Activated CD4-positive, alpha-beta T cell treated with anti-CD3 and anti-CD28 coated beads, Interleukin-2, Interleukin-6, amounts not matched to agents 100 ng/mL and 50 ng/mL, durations not matched to agents 16 hours and 8 hours (primary cell): ENCODE results near the gene RUFY4.
"Not testable (repeated sequence)": the region's sequence is repeated elsewhere in the genome, so short reads cannot be mapped to it uniquely, and the experiment has no call there.

Experiments used
- DNase-seq: peaks from one replicate; pipeline ENCODE4 v3.0.0-alpha.2; 2020

RUFY4 gene

DNA sequence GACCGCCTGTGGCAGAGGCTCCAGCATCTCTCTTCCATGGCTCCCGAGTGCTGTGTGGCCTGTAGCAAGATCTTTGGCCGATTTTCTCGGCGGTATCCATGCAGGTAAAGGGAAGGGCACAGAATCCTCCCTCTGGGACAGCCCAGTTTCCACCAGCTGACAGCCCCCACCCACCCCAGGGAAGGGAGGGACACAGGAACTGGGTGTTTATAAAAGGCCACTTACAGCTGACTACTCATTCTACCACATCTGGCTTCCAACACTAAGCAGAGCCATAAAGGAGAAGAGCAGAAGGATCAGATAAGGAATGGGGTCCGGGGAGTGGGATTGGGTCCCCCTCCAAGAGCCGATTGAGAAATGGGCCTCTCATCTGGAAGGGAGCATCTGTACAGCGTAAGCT, 20.2 kb downstream of the RUFY4 start:
- DNase-seq, result no peak

DNA sequence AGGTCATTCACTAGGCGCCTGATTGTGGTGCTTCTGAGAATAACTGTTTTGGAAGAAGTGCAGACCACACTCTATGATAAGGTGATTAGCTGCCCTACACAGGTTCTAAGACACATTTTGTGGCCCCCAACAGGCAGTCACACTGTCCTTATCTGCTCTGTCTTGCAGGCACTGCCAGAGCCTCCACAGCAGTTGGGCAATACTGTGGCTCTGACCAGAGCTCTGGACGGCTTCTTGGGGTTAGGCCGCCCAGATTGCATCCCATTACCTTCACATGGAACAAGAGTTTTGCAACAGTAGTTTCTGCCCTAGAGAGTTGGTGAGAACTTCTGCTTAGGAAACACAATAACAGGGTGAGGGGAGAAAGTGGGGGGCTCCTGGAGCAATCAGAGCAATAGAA, 22.7 kb downstream of the RUFY4 start:
- DNase-seq, result no peak

DNA sequence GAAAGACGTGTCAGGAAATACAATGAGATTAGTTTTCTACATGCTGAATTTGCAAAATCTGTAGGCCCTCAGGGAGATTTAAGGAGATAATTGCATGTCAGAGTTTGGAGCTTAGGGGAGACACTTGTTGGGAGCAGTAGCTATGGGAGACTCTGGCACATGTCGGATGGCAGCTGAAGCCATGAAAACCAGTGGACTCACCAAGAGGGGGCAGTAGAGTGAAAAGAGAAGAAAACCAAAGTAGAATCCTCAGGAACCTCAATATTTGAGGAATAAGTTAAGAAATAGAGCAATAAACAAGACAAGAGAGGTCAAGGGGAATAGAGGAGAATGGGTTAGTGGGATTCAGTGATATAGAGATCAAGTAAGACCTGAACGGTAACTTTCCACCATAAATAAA, 24.8 kb downstream of the RUFY4 start:
- DNase-seq, result no peak

DNA sequence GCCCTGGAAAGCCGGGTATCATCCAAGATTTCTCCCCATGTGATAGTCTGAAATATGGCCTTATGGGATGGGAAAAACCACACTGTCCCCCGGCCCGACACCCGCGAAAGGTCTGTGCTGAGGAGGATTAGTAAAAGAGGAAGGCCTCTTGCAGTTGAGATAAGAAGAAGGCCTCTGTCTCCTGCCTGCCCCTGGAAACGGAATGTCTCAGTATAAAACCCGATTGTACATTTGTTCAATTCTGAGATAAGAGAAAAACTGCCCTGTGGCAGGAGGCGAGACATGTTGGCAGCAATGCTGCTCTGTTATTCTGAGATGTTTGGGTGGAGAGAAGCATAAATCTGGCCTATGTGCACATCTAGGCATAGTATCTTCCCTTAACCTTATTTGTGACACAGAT, 26.8 kb downstream of the RUFY4 start:
- no peak for DNase-seq

DNA sequence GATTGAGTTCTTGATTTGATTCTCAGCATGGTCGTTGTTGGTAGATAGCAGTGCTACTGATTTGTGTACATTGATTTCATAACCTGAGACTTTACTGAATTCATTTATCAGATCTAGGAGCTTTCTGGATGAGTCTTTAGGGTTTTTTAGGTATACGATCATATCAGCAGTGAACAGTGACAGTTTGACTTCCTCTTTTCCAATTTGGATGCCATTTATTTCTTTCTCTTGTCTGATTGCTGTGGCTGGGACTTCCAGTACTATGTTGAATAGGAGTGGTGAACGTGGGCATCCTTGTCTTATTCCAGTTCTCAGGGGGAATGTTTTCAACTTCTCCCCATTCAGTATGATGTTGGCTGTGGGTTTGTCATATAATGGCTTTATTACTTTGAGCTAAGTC, 28.9 kb downstream of the RUFY4 start:
- no peak for DNase-seq

DNA sequence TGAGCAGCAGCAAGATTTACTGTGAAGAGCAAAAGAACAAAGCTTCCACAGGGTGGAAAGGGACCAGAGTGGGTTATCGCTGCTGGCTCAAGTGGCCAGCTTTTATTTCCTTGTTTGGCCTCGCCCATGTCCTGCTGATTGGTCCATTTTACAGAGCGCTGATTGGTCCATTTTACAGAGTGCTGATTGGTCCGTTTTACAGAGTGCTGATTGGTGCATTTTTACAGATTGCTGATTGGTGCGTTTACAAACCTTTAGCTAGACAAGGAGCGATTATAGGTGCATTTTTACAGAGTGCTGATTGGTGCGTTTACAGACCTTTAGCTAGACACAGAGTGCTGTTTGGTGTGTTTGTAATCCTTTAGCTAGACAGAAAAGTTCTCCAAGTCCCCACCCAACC, 39.8 kb downstream of the RUFY4 start:
- not testable (repeated sequence) for DNase-seq

DNA sequence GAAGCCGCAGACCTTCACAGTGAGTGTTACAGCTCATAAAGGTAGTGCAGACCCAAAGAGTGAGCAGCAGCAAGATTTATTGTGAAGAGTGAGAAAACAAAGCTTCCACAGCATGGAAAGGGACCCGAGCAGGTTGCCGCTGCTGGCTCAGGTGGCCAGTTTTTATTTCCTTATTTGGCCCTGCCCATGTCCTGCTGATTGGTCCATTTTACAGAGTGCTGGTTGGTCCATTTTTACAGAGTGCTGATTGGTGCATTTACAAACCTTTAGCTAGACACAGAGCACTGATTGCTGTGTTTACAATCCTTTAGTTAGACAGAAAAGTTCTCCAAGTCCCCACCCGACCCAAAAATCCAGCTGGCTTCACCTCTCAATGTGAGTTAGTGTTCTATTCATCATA, 52.7 kb downstream of the RUFY4 start:
- not testable (repeated sequence) for DNase-seq

DNA sequence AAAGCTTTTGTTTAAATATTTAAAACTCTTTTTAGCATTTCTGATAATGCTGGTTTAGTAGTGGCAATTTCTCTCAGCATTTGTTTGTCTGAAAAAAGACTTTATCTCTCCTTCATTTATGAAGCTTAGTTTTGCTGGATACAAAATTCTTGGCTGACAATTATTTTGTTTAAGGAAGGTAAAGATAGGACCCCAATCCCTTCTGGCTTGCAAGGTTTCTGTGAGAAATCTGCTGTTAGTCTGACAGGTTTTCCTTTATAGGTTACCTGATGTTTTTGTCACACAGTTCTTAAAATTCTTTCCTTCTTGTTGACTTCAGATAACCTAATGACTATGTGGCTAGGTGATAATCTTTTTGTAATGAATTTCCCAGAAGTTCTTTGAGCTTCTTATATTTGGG, 53.2 kb downstream of the RUFY4 start:
- DNase-seq, result not testable (repeated sequence)

DNA sequence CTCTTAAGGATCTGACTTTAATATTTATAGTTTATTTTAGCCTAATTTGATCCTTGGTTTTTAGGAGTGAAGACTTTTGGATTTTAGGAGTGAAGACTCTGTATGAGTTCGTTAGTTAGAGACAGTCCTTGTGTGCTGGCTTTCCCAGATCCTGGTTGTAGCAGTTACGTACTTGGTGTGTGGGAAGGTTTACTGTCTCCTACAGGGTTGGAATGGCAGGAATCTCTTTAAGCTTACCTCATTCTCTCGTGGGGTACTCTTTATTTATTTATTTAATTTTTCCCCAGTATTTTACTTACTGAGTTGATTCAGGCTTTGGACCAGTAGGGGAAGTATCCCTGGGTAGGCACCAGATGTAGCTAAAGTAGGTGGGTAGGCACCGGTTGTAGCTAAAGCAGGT, 54.9 kb downstream of the RUFY4 start:
- DNase-seq, result no peak

DNA sequence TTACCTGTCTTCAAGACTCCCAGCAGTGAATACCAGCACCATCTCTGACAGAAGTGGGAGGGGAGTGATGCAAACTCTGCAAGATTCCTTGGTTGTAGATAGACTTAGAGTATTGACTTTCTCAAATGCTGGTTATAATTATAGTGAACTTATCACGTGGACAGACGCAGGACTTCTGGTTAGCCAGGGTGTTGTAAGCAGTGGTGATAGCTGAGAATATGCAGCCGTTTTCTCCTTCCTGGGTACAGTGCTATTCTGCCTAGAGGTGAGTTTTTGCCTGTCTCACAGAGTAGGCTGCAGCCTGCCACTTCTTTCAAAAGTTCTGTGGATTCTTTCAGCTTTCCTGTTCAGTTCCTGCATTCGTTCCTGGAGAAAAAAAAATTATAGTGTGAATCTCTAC, 56.0 kb downstream of the RUFY4 start:
- DNase-seq, result no peak

DNA sequence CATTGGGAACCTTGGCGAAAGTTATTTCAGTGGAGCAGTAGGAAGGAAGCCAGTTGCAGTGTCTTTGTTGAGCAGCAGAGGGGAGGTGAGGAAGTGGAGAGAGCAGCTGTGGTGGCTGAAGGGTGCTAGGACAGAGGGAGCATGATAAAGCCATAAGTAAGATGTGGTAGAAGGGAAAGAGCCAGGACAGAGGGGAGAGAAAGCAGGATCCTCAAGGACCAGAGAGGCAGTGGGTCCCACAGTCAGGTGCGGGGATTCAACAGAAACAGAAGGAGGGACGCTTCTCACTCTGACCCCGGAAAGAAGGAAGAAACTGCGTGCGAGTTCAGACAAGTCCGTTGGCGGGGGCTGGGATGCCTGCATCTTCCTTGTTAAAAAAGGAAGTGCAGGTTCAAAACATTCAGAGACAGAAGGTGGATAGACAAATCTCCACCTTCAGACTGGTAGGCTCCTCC, 56.6 kb downstream of the RUFY4 start, which contains the start of gene CXCR2:
TSS of gene CXCR2 (plus strand) at position 403 of the 455 bp plus-strand sequence. CDS start 8,774 bp downstream, outside the sequence.
- no peak for DNase-seq

DNA sequence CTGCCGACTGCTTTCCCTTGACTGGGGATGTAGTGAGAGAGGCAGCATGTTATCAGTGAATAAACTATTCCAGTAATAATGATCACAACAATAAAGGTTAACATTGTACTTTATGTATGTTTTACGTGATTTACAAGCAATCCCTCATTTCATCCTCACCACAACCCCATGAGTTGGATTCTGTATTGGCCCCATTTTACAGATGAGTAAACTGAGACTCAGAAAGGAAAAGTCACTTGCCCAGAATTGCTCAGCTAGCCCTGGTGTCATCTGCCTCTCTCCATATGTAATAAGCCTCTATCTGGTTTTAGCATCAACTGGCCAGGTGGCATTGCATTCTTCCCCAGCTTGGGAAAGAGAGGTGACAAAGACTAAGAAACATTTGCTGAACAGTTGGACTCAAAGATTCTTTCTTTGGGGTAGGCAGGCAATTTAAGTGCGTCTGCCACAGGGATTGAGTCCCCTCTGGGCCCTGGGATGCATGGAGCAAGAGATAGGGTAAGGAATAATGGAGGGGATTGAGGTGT, 58.9 kb downstream of the RUFY4 start:
- no peak for DNase-seq

DNA sequence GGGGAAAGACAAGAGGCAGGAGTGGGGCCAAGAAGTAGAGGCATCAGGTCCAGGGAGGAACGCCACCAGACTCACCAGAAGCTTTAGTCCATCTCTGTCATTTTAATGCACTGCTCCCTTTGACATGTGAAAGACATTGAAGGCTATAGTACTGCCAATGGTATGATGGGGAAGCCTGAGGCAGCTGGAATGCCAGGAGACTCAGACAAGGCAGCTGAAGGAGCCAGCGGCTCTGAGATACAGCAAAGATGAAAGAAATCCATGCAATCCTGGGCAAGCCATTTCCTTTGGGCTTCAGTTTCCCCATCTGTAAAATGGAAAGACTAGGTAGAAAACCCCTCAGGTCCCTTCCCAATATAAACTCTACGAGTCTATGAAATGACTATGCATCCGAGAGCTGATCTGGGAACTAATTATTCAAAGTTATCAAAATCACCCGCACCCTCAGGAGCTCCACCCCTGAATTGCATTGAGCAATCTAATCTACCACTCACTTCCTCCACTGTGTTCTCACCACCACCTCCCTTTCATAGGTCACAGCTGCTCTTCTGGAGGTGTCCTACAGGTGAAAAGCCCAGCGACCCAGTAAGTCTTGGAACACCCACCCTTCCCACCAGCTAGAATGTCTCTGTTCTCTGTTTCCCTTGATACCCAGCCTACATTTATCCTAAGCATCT, 59.9 kb downstream of the RUFY4 start:
- no peak for DNase-seq

DNA sequence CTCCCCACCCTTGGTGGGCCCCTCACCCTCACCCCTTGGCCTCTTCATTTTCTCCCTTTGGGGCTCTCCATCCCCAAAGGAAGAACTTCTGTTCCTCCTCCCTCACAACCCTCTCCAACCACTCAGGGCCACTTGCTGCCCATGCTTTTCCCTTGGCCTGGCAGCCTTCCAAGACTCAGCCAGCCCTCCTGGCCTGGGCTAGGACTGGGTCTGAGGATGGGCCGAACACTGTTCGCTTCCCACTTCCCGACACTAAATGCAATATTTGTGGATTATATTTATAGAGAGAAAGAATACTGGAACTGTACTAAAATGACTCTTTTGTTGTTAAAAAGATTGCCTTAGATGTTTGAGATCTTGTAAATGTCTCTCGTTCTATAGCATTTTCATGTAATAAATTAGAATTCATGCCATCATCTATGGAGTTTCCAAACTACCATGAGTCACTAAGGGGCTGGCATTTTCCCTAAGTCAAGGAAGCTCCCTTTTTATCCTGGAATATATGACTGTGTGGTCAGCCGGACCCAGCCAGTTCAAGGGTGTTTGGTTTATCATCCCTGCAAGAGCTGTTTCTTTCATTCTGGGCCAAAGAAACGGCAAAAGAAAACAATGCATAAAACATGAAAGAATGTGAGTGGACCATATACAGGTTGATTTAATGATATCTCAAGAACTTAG, 60.5 kb downstream of the RUFY4 start:
- DNase-seq, result no peak

DNA sequence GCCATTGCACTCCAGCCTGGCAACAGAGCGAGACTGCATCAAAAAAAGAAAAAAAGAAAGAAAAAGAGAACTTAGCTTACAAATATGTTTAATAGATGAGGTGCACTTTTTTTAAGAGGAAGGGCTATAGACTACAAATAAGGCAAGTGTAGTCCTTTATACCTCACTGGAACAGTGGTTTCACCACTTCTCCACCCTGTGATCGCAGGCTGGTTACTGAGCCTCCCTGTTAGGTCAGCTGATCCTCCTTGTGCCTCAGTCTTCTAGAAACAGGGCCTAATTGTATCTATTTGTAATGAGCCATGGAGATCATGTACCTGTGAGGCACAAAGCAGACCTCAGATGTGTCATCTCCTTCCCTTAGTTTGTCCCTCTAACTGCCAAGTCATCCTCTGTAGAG, 61.3 kb downstream of the RUFY4 start:
- DNase-seq, result no peak

DNA sequence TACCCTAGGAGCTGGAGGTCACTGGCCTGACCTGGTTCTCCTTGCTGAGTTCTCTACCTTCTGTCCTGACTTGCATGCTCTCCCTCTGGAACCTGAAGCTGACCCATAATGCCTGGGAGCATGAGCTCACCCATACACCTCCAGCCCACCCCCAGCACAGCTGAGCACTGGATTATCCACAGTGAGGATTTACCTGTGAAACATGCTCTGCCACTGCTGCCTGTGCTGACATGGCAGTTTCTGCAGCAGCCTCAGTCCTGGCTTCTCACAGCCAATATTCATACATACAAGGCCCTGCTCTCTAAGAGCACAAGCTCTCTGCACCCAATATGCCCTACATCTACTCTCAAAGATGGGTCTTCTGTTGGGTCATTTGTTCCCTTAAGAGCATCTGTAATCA, 61.8 kb downstream of the RUFY4 start:
- no peak for DNase-seq

DNA sequence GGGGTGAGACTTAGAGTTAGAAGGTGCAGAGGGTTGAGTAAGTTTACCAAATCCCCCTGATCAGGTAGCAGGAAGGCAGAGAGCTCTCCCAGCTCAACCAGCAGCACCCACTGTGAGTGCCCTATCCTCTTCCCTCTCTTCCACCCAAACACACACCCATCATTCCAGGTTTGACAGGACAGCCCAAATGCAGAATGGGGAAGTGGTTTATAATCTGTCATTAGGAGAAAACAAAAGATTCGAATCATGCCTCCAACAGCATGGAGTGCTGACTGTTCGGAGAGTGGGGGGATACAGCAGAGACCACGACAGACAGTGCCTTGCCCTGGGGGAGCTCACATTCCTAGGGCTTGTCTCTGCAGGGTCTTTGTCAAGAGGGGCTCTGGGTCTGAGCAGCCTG, 68.5 kb downstream of the RUFY4 start:
- no peak for DNase-seq

DNA sequence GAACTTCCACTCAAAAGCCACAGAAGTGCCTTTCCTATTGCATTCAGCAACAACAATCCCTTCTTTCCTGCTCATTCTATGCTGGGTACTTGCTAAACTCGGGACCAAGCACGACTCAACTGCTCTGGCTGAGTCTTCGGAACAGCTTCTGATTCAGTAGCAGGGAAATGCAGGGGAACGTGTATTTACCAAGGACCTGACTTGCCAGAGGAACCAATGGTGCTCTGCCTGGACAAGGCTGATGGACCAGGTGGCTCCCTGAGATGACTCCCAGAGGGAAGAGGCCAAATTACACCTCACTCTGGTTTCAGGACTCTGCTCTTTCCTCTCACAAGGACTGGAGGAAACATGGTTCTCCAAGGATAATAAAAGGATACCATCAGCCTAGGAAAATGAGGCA, 69.0 kb downstream of the RUFY4 start:
- DNase-seq, result no peak
